CD4-positive, CD25-positive, alpha-beta regulatory T cell (primary cell): ENCODE measurements around the gene MYOC. TPM values are rescaled to one million over a fixed set of nuclear protein-coding genes. Genes with fewer than 3 reads are reported as not detected.
"Not testable (repeated sequence)": the region's sequence is repeated elsewhere in the genome, so short reads cannot be mapped to it uniquely, and the experiment has no call there.

Experiments used
- ATAC-seq, 2 donors: fragments of 150-1000 bp; cut with Tn5 transposase; one replicate each; pipeline ENCODE4 v1.10.0; 2021; ENCODE audit warnings: low read depth in 2 of 2, moderate number of reproducible peaks in 2 of 2, moderate library complexity in 1 of 2
- DNase-seq, 3 donors: peaks; one replicate each; pipeline versions ENCODE4 v3.0.0 to v3.0.0-alpha.2; 2012 to 2022; ENCODE audit warnings: mixed read lengths in 1 of 3
- H3K27ac ChIP-seq: one replicate; pipeline ENCODE4 v1.7.0; 2013; ENCODE audit warnings: mild to moderate bottlenecking, low read length; ENCODE audit not compliant: insufficient read depth, poor library complexity, severe bottlenecking
- H3K27me3 ChIP-seq: one replicate; pipeline ENCODE4 v1.7.0; 2013; ENCODE audit warnings: low read length; ENCODE audit not compliant: control insufficient read depth, insufficient read depth
- H3K36me3 ChIP-seq: one replicate; pipeline ENCODE4 v1.7.0; 2013; ENCODE audit warnings: mild to moderate bottlenecking, low read length, moderate library complexity; ENCODE audit not compliant: control insufficient read depth, insufficient read depth
- H3K4me1 ChIP-seq: 2 replicates; pipeline ENCODE4 v1.7.0; 2013; ENCODE audit warnings: mild to moderate bottlenecking, low read length; ENCODE audit not compliant: insufficient read depth, control insufficient read depth, poor library complexity, severe bottlenecking
- H3K4me3 ChIP-seq: one replicate; pipeline ENCODE4 v1.7.0; 2013; ENCODE audit warnings: low read depth, mild to moderate bottlenecking, low read length, moderate library complexity
- H3K9me3 ChIP-seq, 2 experiments: 1 replicate in 1 of 2; 2 replicates in 1 of 2; pipeline ENCODE4 v1.7.0; 2013; ENCODE audit warnings: low read length in 2 of 2, mild to moderate bottlenecking in 1 of 2, moderate library complexity in 1 of 2; ENCODE audit not compliant: control insufficient read depth in 2 of 2
- H3K27ac Mint-ChIP-seq, 3 donors: one replicate each; pipeline ENCODE4 v1.8.0; 2020 to 2022; ENCODE audit warnings: mild to moderate bottlenecking in 3 of 3, mixed read lengths in 3 of 3, moderate library complexity in 2 of 3
- H3K27me3 Mint-ChIP-seq: one replicate; pipeline ENCODE4 v1.8.0; 2022; ENCODE audit warnings: mild to moderate bottlenecking, mixed read lengths
- H3K36me3 Mint-ChIP-seq: one replicate; pipeline ENCODE4 v1.8.0; 2020; ENCODE audit warnings: mixed read lengths
- H3K4me1 Mint-ChIP-seq, 4 donors: one replicate each; pipeline ENCODE4 v1.8.0; 2020 to 2022; ENCODE audit warnings: mixed read lengths in 4 of 4, mild to moderate bottlenecking in 1 of 4
- H3K4me3 Mint-ChIP-seq, 4 donors: one replicate each; pipeline ENCODE4 v1.8.0; 2020 to 2022; ENCODE audit warnings: mild to moderate bottlenecking in 4 of 4, mixed read lengths in 4 of 4, moderate library complexity in 3 of 4
- H3K9me3 Mint-ChIP-seq, 7 donors: one replicate each; pipeline ENCODE4 v1.8.0; 2020 to 2022; ENCODE audit warnings: mixed read lengths in 7 of 7, mild to moderate bottlenecking in 3 of 7, moderate library complexity in 2 of 7
- polyA plus RNA-seq, 4 donors: library from polyadenylated mRNA; unstranded; fragments of 300-500 nt; fragmentation: Illumina TruSeq; gene quantifications; one replicate each; pipeline ENCODE4 v1.2.3, GENCODE V29; 2021
- total RNA-seq: library from RNA; stranded (reverse); gene quantifications from one replicate; pipeline ENCODE4 v1.2.3, GENCODE V29; 2022

Gene MYOC
- not detected for total RNA-seq
- not detected for polyA plus RNA-seq

DNA sequence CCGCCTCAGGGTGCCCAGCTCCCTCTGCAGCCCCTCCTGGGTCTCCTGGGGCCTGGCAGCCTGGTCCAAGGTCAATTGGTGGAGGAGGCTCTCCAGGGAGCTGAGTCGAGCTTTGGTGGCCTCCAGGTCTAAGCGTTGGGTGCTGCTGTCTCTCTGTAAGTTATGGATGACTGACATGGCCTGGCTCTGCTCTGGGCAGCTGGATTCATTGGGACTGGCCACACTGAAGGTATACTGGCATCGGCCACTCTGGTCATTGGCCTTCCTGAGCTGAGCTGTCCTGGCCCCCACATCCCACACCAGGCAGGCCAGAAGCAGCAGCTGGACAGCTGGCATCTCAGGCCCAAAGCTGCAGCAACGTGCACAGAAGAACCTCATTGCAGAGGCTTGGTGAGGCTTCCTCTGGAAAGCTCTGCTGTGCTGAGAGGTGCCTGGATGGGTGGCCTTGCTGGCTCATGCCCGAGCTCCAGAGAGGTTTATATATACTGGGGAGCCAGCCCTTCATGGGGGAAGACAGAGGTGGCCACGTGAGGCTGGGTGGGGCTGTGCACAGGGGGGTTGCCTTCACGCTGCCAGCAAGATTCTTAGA, at the start of gene MYOC:
MYOC (minus strand) TSS at position 455 of the 589 bp plus-strand sequence; CDS start at position 378, 77 bp downstream.
- Mint-ChIP-seq H3K9me3 (no peaks in the 10 kb centered on the region), H3K27ac (no peak within 1 kb of the TSS), H3K36me3 (no peaks in the 10 kb centered on the region), H3K4me3 (no peak within 1 kb of the TSS), H3K27me3 (peaks cover 10% of the 10 kb centered on the region), H3K4me1 (peaks cover 4 to 12% (median 7%) of the 10 kb centered on the region in 4 donors)
- Histone ChIP-seq H3K4me1 (peaks cover 4% of the 10 kb centered on the region), H3K36me3 (no peaks in the 10 kb centered on the region), H3K27ac (no peak within 1 kb of the TSS), H3K27me3 (peaks cover 7% of the 10 kb centered on the region), H3K9me3 (no peaks in the 10 kb centered on the region), H3K4me3 (no peak within 1 kb of the TSS)
- ATAC-seq, result no peak
- no peak for DNase-seq

DNA sequence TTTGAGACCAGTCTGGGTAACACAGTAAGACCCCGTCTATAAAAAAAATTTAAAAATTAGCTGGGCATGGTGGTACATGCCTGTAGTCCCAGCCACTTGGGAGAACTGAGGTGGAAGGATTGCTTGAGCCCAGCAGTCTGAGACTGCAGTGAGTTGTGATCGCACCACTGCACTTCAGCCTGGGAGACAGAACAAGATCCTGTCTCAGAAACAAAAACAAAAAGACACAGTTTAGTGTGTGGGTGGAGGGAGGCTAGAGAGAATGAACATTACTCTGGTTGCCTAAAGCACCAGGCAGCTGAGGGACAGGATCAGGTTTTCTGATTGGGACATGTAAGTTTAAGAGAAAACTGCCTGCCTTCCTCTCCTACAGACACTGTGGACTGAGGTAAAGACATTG, 47.0 kb upstream of the MYOC start:
- DNase-seq, result no peak
- ATAC-seq, result no peak
- Mint-ChIP-seq H3K27ac (no peak overlapping the region), H3K4me3 (no peak overlapping the region), H3K27me3 (no peaks in the 10 kb centered on the region), H3K4me1 (peaks cover 0 to 4% (median 0%) of the 10 kb centered on the region in 4 donors), H3K36me3 (peaks cover 43% of the 10 kb centered on the region), H3K9me3 (peaks cover 0 to 15% (median 4%) of the 10 kb centered on the region in 7 donors)
- Histone ChIP-seq H3K36me3 (peaks cover 36% of the 10 kb centered on the region), H3K27ac (no peak overlapping the region), H3K4me3 (no peak overlapping the region), H3K9me3 (no peaks in the 10 kb centered on the region), H3K4me1 (no peaks in the 10 kb centered on the region), H3K27me3 (no peaks in the 10 kb centered on the region)

DNA sequence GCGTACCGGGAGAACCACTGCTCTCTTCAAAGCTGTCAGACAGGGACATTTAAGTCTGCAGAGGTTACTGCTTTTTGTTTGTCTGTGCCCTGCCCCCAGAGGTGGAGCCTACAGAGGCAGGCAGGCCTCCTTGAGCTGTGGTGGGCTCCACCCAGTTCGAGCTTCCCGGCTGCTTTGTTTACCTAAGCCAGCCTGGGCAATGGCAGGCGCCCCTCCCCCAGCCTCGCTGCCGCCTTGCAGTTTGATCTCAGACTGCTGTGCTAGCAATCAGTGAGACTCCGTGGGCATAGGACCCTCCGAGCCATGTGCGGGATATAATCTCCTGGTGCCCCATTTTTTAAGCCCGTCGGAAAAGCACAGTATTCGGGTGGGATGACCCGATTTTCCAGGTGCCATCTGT, 43.3 kb upstream of the MYOC start:
- H3K27ac ChIP-seq, H3K4me3 ChIP-seq, H3K4me3 Mint-ChIP-seq, H3K27ac Mint-ChIP-seq, H3K27me3 Mint-ChIP-seq, DNase-seq, ATAC-seq, H3K27me3 ChIP-seq, H3K4me1 ChIP-seq, H3K4me1 Mint-ChIP-seq, H3K9me3 ChIP-seq: not testable (repeated sequence)
- peaks cover 17% of the 10 kb centered on the region for H3K36me3 Mint-ChIP-seq
- H3K36me3 ChIP-seq, result peaks cover 14% of the 10 kb centered on the region
- H3K9me3 Mint-ChIP-seq, result peaks cover 0 to 16% (median 5%) of the 10 kb centered on the region in 7 donors

DNA sequence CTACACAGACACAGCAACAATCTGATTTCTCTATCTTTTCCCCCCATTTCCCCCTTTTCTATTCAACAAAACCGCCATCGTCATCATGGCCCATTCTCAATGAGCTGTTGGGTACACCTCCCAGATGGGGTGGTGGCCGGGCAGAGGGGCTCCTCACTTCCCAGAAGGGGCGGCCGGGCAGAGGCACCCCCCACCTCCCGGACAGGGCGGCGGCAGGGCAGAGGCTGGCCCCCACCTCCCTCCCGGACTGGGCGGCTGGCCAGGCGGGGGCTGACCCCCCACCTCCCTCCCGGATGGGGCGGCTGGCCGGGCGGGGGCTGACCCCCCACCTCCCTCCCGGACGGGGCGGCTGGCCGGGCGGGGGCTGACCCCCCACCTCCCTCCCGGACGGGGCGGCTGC, 41.1 kb upstream of the MYOC start:
- H3K4me1 Mint-ChIP-seq, H3K4me3 Mint-ChIP-seq, H3K27ac Mint-ChIP-seq, H3K4me1 ChIP-seq, H3K9me3 ChIP-seq, H3K27me3 Mint-ChIP-seq, H3K4me3 ChIP-seq, H3K36me3 ChIP-seq, ATAC-seq, H3K27ac ChIP-seq, DNase-seq, H3K27me3 ChIP-seq: not testable (repeated sequence)
- Mint-ChIP-seq H3K36me3 (peaks cover 13% of the 10 kb centered on the region), H3K9me3 (peaks cover 0 to 17% (median 5%) of the 10 kb centered on the region in 7 donors)

DNA sequence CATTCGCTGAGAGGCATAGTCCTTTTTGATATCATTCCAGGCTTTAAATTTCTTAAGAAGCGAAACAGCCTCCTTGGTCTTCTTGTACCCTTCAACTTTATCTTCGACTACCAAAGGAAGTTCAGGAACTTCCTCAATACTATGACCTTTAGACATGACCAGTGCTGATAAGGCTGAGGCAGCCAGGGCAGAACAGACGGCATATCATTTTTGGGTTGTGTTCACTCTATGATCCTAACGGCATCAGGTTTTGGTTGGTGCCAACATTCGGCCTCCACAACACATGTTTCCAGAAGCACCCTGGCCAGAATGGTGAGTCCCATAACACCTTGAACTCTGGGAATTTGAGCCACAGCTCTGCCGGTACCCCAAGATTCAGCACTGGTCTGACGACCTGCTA, 31.4 kb upstream of the MYOC start:
- Mint-ChIP-seq H3K9me3 (peaks cover 0 to 16% (median 7%) of the 10 kb centered on the region in 7 donors), H3K4me3 (no peak overlapping the region), H3K36me3 (peaks cover 4% of the 10 kb centered on the region), H3K27me3 (no peaks in the 10 kb centered on the region), H3K27ac (no peak overlapping the region), H3K4me1 (no peaks in the 10 kb centered on the region)
- Histone ChIP-seq H3K36me3 (no peaks in the 10 kb centered on the region), H3K27ac (no peak overlapping the region), H3K27me3 (no peaks in the 10 kb centered on the region), H3K4me1 (no peaks in the 10 kb centered on the region), H3K4me3 (no peak overlapping the region), H3K9me3 (peaks cover 0 to 2% of the 10 kb centered on the region in 2 experiments)
- ATAC-seq (no peak), DNase-seq (no peak)

DNA sequence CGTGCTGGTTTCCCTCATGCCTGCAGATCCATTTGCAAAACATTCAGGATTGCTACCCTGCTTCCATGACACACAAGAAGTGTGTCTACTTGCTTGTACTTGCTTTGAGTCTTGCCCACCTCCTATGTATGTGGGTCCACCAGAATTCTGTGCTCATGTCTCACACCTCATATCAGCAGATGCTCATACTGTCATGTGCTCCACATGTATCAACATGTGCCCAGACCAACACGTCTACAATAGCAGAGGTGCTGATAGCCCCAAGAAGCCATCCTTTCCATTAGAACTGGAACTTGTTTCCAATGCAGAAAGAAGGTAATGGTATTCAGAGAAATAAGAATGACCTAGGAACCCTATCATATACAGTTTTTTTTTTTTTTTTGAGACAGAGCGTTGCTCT, 27.9 kb upstream of the MYOC start:
- DNase-seq, result no peak
- peaks cover 7% of the 10 kb centered on the region for H3K27me3 Mint-ChIP-seq
- no peak overlapping the region for H3K4me3 Mint-ChIP-seq
- H3K36me3 Mint-ChIP-seq, result peaks cover 4% of the 10 kb centered on the region
- H3K4me1 ChIP-seq, result no peaks in the 10 kb centered on the region
- H3K9me3 ChIP-seq, result no peaks in the 10 kb centered on the region
- no peak overlapping the region for H3K27ac Mint-ChIP-seq
- no peaks in the 10 kb centered on the region for H3K4me1 Mint-ChIP-seq
- no peaks in the 10 kb centered on the region for H3K27me3 ChIP-seq
- no peak for ATAC-seq
- H3K27ac ChIP-seq, result no peak overlapping the region
- no peak overlapping the region for H3K4me3 ChIP-seq
- peaks cover 0 to 6% (median 0%) of the 10 kb centered on the region in 7 donors for H3K9me3 Mint-ChIP-seq
- no peaks in the 10 kb centered on the region for H3K36me3 ChIP-seq

DNA sequence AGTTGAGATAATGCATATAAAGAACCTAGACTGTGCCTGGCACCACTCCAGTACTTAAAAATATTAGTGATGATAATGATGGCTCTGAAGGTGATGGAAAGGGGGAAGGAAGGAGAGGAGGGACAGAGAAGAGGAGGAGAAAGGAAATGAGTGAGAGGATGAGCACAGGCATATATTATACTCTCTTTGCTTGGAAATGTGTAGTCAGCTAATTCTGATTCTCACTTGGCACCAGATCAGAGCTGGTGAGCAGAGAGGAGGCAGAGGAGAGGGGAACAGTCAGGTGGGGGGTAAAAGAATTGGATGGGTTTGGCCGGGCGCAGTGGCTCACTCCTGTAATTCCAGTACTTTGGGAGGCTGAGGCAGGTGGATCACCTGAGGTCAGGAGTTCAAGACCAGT, 24.3 kb upstream of the MYOC start:
- Histone ChIP-seq H3K4me1 (no peaks in the 10 kb centered on the region), H3K9me3 (no peaks in the 10 kb centered on the region), H3K4me3 (no peak overlapping the region), H3K36me3 (no peaks in the 10 kb centered on the region), H3K27ac (no peak overlapping the region), H3K27me3 (peaks cover 4% of the 10 kb centered on the region)
- ATAC-seq, result no peak
- Mint-ChIP-seq H3K4me3 (no peak overlapping the region), H3K27ac (no peak overlapping the region), H3K36me3 (no peaks in the 10 kb centered on the region), H3K27me3 (peaks cover 25% of the 10 kb centered on the region), H3K9me3 (peaks cover 0 to 2% (median 0%) of the 10 kb centered on the region in 7 donors), H3K4me1 (peaks cover 0 to 6% (median 0%) of the 10 kb centered on the region in 4 donors)
- DNase-seq, result no peak
